GM10266 (cell line): ENCODE data around the gene AKR1C2.
"Not testable (repeated sequence)": the region's sequence is repeated elsewhere in the genome, so short reads cannot be mapped to it uniquely, and the experiment has no call there.

Source experiments
- DNase-seq: peaks from one replicate; pipeline ENCODE4 v3.0.0; 2012; ENCODE audit errors: extremely low spot score
- CTCF ChIP-seq: IDR thresholded peaks from 2 replicates; pipeline ENCODE4 v1.5.1; 2012; ENCODE audit warnings: mild to moderate bottlenecking, low read depth; ENCODE audit not compliant: control insufficient read depth, insufficient read depth; ENCODE audit errors: missing control alignments

The AKR1C2 gene

DNA sequence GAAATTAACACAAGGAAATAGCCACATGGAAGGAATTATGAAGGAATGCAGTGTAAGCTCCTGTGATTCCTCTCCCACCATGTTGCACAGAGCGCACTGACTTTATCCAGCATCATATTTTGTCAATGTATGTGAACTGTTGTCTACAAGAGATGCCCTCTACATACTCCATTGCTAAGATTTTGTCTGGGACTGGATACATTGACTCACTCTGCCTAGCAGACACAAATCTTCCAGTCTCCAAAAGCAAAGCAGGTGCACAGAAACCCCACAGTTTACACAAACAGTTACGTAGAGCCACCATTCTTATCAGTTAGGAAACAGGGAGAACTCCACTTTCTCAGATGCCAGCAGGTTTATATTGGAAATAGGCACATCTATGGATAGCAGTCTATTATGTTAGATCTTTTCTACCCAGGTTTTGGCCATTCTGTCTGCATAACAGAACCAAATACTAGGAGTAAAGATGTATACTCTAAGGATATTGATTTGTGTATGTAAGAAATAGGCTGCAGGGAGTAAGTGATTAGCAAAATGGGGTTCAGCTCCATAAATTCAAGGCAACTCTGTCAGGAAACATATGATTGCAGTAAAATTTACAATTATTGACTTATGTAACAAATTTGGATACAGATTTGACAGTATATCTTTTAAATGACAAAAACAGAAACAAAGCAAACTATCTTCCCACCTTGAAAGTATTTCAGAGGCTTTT lies 1.5 kb downstream of the AKR1C2 start:
- no peak for TF ChIP-seq CTCF
- DNase-seq, result no peak

DNA sequence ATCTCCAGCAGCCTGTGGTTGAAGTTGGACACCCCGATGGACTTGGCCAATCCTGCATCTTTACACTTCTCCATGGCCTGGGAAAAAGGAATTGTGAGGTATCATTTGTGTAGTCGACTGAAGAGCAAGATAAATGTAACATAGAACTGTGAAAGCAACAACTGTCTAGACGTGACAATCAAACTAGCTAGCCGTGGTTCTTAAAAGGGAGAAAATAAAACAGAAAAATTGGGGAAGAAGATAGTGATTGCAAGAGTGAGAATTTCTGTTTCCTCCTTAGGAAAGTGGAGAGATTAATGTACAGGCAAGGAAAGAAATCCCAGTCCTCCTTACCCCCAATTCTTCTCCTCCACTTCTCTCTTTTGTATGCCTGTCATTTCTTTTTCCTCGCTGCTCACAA lies 5.0 kb downstream of the AKR1C2 start:
- TF ChIP-seq CTCF, result no peak
- DNase-seq, result no peak

GRCh38 chr10:4994260-4994659 lies 9.4 kb downstream of the AKR1C2 start:
- not testable (repeated sequence) for DNase-seq

DNA sequence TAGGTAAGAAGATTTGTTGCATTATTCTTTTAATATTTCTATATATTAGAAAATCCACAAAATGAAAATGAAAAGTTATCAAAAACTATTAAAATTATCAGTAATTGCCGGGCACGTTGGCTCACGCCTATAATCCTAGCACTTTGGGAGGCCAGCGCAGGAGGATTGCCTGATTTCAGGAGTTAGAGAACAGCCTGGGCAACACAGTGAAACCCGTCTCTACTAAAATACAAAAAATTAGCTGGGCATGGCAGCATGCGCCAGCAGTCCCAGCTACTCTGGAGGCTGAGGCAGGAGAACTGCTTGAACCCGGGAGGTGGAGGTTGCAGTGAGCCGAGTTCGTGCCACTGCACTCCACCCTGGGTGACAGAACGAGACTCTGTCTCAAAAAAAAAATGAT lies 11.1 kb downstream of the AKR1C2 start:
- not testable (repeated sequence) for DNase-seq

DNA sequence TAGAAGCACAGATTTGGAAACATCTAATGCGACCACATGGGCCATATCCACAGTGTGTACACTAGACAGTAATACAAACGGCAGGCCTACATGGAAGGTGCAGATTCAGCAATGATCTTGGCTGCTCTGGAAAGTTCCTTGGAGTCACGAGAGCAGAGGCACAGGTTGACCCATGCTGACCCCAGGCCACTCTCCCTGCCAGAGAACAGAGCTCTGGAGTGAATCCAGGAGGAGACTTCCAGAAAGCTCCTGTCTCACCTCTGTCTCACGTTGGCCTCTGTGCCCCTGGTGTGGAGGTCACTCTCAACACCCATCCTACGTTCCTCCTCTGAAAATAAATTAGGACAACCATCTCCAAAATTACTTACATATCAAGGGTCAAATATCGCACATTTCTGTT lies 12.2 kb downstream of the AKR1C2 start:
- DNase-seq, result not testable (repeated sequence)

DNA sequence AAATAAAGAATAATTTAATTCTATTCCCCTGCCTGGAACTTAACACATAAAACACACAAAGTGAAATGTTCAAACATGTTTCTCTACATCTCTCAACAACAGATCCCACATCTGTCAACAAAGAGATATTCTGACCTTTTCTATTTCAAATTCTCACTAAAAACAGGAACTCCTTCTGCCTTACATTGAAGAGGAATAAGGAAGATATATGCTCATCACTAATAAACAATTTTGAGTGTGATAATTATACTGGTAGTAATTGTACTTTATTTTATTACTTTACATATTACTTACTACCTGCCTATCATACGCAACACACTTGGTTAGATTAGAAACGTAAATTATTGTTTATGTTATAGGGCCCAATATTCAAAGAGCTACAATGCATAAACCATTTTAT lies 13.4 kb downstream of the AKR1C2 start:
- DNase-seq, result no peak
- TF ChIP-seq CTCF, result no peak

DNA sequence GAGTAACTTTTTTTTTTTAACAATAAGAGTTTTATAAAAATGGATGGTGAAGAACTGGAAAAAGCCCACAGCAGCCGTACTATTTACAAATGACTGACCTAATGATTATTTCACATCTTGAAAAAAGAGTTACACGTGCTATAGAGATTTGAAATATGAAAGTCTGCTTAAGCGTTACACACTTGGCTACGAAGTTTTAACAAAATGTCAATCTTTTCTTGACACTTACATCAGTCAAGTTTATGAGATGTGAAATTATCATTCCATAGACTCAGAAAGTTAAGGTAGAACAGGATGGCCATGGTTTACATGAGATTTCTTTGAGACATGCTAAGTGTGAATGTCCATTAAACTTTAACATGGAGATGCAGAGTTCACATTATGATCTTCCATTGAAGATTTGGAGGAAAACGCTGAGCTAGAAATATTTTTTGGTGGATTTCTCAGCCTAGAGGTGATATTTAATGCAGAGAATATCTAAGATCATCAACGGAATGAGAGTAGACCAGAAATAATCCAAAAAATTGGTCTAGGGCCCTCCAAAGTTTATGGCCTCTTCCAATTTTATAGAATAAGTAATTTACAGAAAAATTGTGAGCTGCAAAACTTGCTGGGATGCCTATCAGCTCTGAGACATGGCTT lies 15.5 kb downstream of the AKR1C2 start:
- not testable (repeated sequence) for DNase-seq

- DNase-seq, result no peak
- TF ChIP-seq CTCF, result no peak
These were observed 18.6 kb downstream of the AKR1C2 start for GRCh38 chr10:4984971-4985594.

DNA sequence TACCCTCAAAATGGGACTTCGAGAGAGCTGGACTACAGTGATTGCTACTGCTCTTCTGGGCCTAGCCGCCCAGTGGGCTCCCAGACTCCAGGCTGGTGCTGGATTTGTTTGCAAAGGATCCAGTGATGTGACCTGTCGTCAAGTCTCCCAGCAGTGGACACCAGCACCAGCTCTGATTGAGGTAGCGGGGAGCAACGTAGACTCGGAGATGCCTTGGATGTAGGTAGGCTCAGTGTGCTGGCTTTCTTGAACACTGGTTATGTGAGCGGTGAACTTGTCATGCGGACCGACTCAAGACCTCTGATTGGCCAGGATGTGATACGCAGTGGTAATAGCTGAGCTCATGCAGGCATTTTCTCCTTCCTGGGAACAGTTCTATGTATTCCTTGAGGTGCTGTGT lies 19.4 kb downstream of the AKR1C2 start:
- no peak for DNase-seq
- no peak for TF ChIP-seq CTCF
